ENCODE measurements around the gene OR5T2.
"Not testable (repeated sequence)": the region's sequence is repeated elsewhere in the genome, so short reads cannot be mapped to it uniquely, and the experiment has no call there.

OR5T2 gene

GRCh38 chr11:56219735-56220134 is 14.3 kb downstream of the OR5T2 start:
- H3K4ac ChIP-seq (ENCODE audit: low read depth in 1 of 2, low read length in 2 of 2); H3K27me3 ChIP-seq (ENCODE audit: control insufficient read depth in 1 of 2, insufficient read depth in 1 of 2, low read length in 2 of 2); DNase-seq; H3K18ac ChIP-seq (ENCODE audit: low read depth in 1 of 2, low read length in 2 of 2); H2BK5ac ChIP-seq (ENCODE audit: low read depth, low read length, poor library complexity, severe bottlenecking); H3K27ac ChIP-seq (ENCODE audit: low read length, poor library complexity, severe bottlenecking); H2BK15ac ChIP-seq (ENCODE audit: low read depth, poor library complexity, severe bottlenecking); H3K4me3 ChIP-seq (ENCODE audit: insufficient read depth in 1 of 2, low read depth in 1 of 2, low read length in 2 of 2); H3K23ac ChIP-seq (ENCODE audit: low read length in 2 of 2); H3K79me1 ChIP-seq (replicated peaks; ENCODE audit: low read length, poor library complexity, severe bottlenecking); H3K36me3 ChIP-seq (ENCODE audit: control insufficient read depth in 1 of 2, insufficient read depth in 2 of 2, low read depth in 1 of 2, low read length in 2 of 2); H3K4me2 ChIP-seq (ENCODE audit: low read length, poor library complexity, severe bottlenecking); H2BK120ac ChIP-seq (ENCODE audit: low read depth, low read length); H3K9ac ChIP-seq (ENCODE audit: low read length); H3K14ac ChIP-seq (ENCODE audit: low read length in 2 of 2); H4K8ac ChIP-seq (ENCODE audit: low read length); H3K4me1 ChIP-seq (ENCODE audit: control insufficient read depth, insufficient read depth, low read depth, low read length); H2AK5ac ChIP-seq (ENCODE audit: low read length, severe bottlenecking); H4K91ac ChIP-seq (ENCODE audit: low read length); H2BK12ac ChIP-seq (ENCODE audit: low read length in 2 of 2); H2AFZ ChIP-seq (ENCODE audit: low read depth, low read length): not testable (repeated sequence)
- WGBS, result 75% methylated on average over 5 of the region's 5 CpGs
- peaks cover 11% of the 10 kb centered on the region for H3K9me3 ChIP-seq (ENCODE audit: control insufficient read depth, low read length)

- no peak overlapping the region for H2BK5ac ChIP-seq (ENCODE audit: low read depth, low read length, poor library complexity, severe bottlenecking)
- no peak overlapping the region for H3K23ac ChIP-seq (ENCODE audit: low read length in 2 of 2)
- peaks cover 16% of the 10 kb centered on the region for H3K9me3 ChIP-seq (ENCODE audit: control insufficient read depth, low read length)
- H3K79me1 ChIP-seq (replicated peaks; ENCODE audit: low read length, poor library complexity, severe bottlenecking), result no peaks in the 10 kb centered on the region
- no peak overlapping the region for H2BK120ac ChIP-seq (ENCODE audit: low read depth, low read length)
- no peak overlapping the region for H2AK5ac ChIP-seq (ENCODE audit: low read length, severe bottlenecking)
- no peak overlapping the region for H2AFZ ChIP-seq (ENCODE audit: low read depth, low read length)
- no peak overlapping the region for H3K18ac ChIP-seq (ENCODE audit: low read depth in 1 of 2, low read length in 2 of 2)
- H3K36me3 ChIP-seq (ENCODE audit: control insufficient read depth in 1 of 2, insufficient read depth in 2 of 2, low read depth in 1 of 2, low read length in 2 of 2), result no peaks in the 10 kb centered on the region
- no peak overlapping the region for H3K4me2 ChIP-seq (ENCODE audit: low read length, poor library complexity, severe bottlenecking)
- no peak overlapping the region for H2BK15ac ChIP-seq (ENCODE audit: low read depth, poor library complexity, severe bottlenecking)
- no peak for DNase-seq
- no peak overlapping the region for H4K8ac ChIP-seq (ENCODE audit: low read length)
- no peak overlapping the region for H2BK12ac ChIP-seq (ENCODE audit: low read length in 2 of 2)
- no peak overlapping the region for H3K4ac ChIP-seq (ENCODE audit: low read depth in 1 of 2, low read length in 2 of 2)
- H3K9ac ChIP-seq (ENCODE audit: low read length), result no peak overlapping the region
- H3K4me1 ChIP-seq (ENCODE audit: control insufficient read depth, insufficient read depth, low read depth, low read length), result no peaks in the 10 kb centered on the region
- H3K27me3 ChIP-seq (ENCODE audit: control insufficient read depth in 1 of 2, insufficient read depth in 1 of 2, low read length in 2 of 2), result no peaks in the 10 kb centered on the region
- no peak overlapping the region for H3K4me3 ChIP-seq (ENCODE audit: insufficient read depth in 1 of 2, low read depth in 1 of 2, low read length in 2 of 2)
- no peak overlapping the region for H4K91ac ChIP-seq (ENCODE audit: low read length)
- WGBS, result 64% methylated on average over 1 of the region's 2 CpGs
- H3K14ac ChIP-seq (ENCODE audit: low read length in 2 of 2), result no peak overlapping the region
- H3K27ac ChIP-seq (ENCODE audit: low read length, poor library complexity, severe bottlenecking), result no peak overlapping the region
These were observed 19.5 kb downstream of the OR5T2 start for GRCh38 chr11:56214537-56214936.

- Histone ChIP-seq H4K8ac (ENCODE audit: low read length) (no peak overlapping the region), H2BK15ac (ENCODE audit: low read depth, poor library complexity, severe bottlenecking) (no peak overlapping the region), H3K18ac (ENCODE audit: low read depth in 1 of 2, low read length in 2 of 2) (no peak overlapping the region), H2AFZ (ENCODE audit: low read depth, low read length) (no peak overlapping the region), H4K91ac (ENCODE audit: low read length) (no peak overlapping the region), H2BK120ac (ENCODE audit: low read depth, low read length) (no peak overlapping the region), H3K27me3 (ENCODE audit: control insufficient read depth in 1 of 2, insufficient read depth in 1 of 2, low read length in 2 of 2) (no peaks in the 10 kb centered on the region), H3K27ac (ENCODE audit: low read length, poor library complexity, severe bottlenecking) (no peak overlapping the region), H2BK5ac (ENCODE audit: low read depth, low read length, poor library complexity, severe bottlenecking) (no peak overlapping the region), H3K4ac (ENCODE audit: low read depth in 1 of 2, low read length in 2 of 2) (no peak overlapping the region), H3K79me1 (replicated peaks; ENCODE audit: low read length, poor library complexity, severe bottlenecking) (no peaks in the 10 kb centered on the region), H3K4me2 (ENCODE audit: low read length, poor library complexity, severe bottlenecking) (no peak overlapping the region), H3K4me1 (ENCODE audit: control insufficient read depth, insufficient read depth, low read depth, low read length) (no peaks in the 10 kb centered on the region), H3K9me3 (ENCODE audit: control insufficient read depth, low read length) (peaks cover 4% of the 10 kb centered on the region), H2AK5ac (ENCODE audit: low read length, severe bottlenecking) (no peak overlapping the region), H3K4me3 (ENCODE audit: insufficient read depth in 1 of 2, low read depth in 1 of 2, low read length in 2 of 2) (no peak overlapping the region), H2BK12ac (ENCODE audit: low read length in 2 of 2) (no peak overlapping the region), H3K9ac (ENCODE audit: low read length) (no peak overlapping the region), H3K23ac (ENCODE audit: low read length in 2 of 2) (no peak overlapping the region), H3K14ac (ENCODE audit: low read length in 2 of 2) (no peak overlapping the region), H3K36me3 (ENCODE audit: control insufficient read depth in 1 of 2, insufficient read depth in 2 of 2, low read depth in 1 of 2, low read length in 2 of 2) (no peaks in the 10 kb centered on the region)
- no peak for DNase-seq
- WGBS, result no CpG with 5 or more reads among the region's 1 CpG
These were observed 26.3 kb downstream of the OR5T2 start for GRCh38 chr11:56207790-56208189.

GRCh38 chr11:56197367-56197766 is 36.7 kb downstream of the OR5T2 start:
- no peak overlapping the region for H2BK15ac ChIP-seq (ENCODE audit: low read depth, poor library complexity, severe bottlenecking)
- H2BK5ac ChIP-seq (ENCODE audit: low read depth, low read length, poor library complexity, severe bottlenecking), result no peak overlapping the region
- no peak overlapping the region for H2AK5ac ChIP-seq (ENCODE audit: low read length, severe bottlenecking)
- no peak for DNase-seq
- no peaks in the 10 kb centered on the region for H3K36me3 ChIP-seq (ENCODE audit: control insufficient read depth in 1 of 2, insufficient read depth in 2 of 2, low read depth in 1 of 2, low read length in 2 of 2)
- no peak overlapping the region for H2BK120ac ChIP-seq (ENCODE audit: low read depth, low read length)
- no CpG with 5 or more reads among the region's 2 CpGs for WGBS
- H4K8ac ChIP-seq (ENCODE audit: low read length), result no peak overlapping the region
- no peak overlapping the region for H3K4ac ChIP-seq (ENCODE audit: low read depth in 1 of 2, low read length in 2 of 2)
- peaks cover 10% of the 10 kb centered on the region for H3K9me3 ChIP-seq (ENCODE audit: control insufficient read depth, low read length)
- H2BK12ac ChIP-seq (ENCODE audit: low read length in 2 of 2), result no peak overlapping the region
- H3K4me3 ChIP-seq (ENCODE audit: insufficient read depth in 1 of 2, low read depth in 1 of 2, low read length in 2 of 2), result no peak overlapping the region
- H2AFZ ChIP-seq (ENCODE audit: low read depth, low read length), result no peak overlapping the region
- H3K23ac ChIP-seq (ENCODE audit: low read length in 2 of 2), result no peak overlapping the region
- no peak overlapping the region for H3K4me2 ChIP-seq (ENCODE audit: low read length, poor library complexity, severe bottlenecking)
- H3K9ac ChIP-seq (ENCODE audit: low read length), result no peak overlapping the region
- H4K91ac ChIP-seq (ENCODE audit: low read length), result no peak overlapping the region
- H3K27me3 ChIP-seq (ENCODE audit: control insufficient read depth in 1 of 2, insufficient read depth in 1 of 2, low read length in 2 of 2), result no peaks in the 10 kb centered on the region
- no peak overlapping the region for H3K18ac ChIP-seq (ENCODE audit: low read depth in 1 of 2, low read length in 2 of 2)
- H3K14ac ChIP-seq (ENCODE audit: low read length in 2 of 2), result no peak overlapping the region
- no peak overlapping the region for H3K27ac ChIP-seq (ENCODE audit: low read length, poor library complexity, severe bottlenecking)
- no peaks in the 10 kb centered on the region for H3K79me1 ChIP-seq (replicated peaks; ENCODE audit: low read length, poor library complexity, severe bottlenecking)
- no peaks in the 10 kb centered on the region for H3K4me1 ChIP-seq (ENCODE audit: control insufficient read depth, insufficient read depth, low read depth, low read length)
